GM12878 (cell line): ENCODE measurements around the gene HPRT1. TPM values are rescaled to one million over a fixed set of nuclear protein-coding genes. Genes with fewer than 3 reads are reported as not detected.

ENCODE experiments used
- ATAC-seq: fragments of 200-7000 bp; cut with Tn5 transposase; 3 replicates; pipeline ENCODE4 v1.9.1; 2020; ENCODE audit warnings: mild to moderate bottlenecking, moderate library complexity
- BruUV-seq: library from RNA; stranded (reverse); fragments of 400-500 nt; replicated peaks from 2 replicates; lab custom pipeline; 2021; lab: Mats Ljungman, UMichigan
- CTCF ChIA-PET: fragments of 300-600 bp; sonication (Branson Sonifier 250); formaldehyde crosslinking; extraction: SDS; loops from one replicate; lab custom pipeline; 2021; ENCODE audit warnings: inconsistent platforms; lab: Yijun Ruan, JAX
- POLR2A ChIA-PET: fragments of 350-600 bp; formaldehyde crosslinking; extraction: SDS; loops from one replicate; lab custom pipeline; 2021; ENCODE audit warnings: inconsistent platforms; lab: Charles Lee
- RAD21 ChIA-PET: fragments of 300-600 bp; sonication (Branson Sonifier 250); formaldehyde crosslinking; loops from one replicate; lab custom pipeline; 2023; ENCODE audit warnings: antibody characterized with exemption; ENCODE audit not compliant: unreplicated experiment; lab: Charles Lee
- SMC1A ChIA-PET: fragments of 300-600 bp; sonication (Branson Sonifier 250); formaldehyde crosslinking; loops from one replicate; lab custom pipeline; 2023; ENCODE audit not compliant: unreplicated experiment, uncharacterized antibody; lab: Charles Lee
- DNase-seq: peaks from one replicate; pipeline ENCODE4 v3.0.0-alpha.2; 2011; ENCODE audit warnings: low read depth, low spot score
- FAIRE-seq: peaks from 3 replicates; lab custom pipeline; 2011; peaks lifted over from hg19 to GRCh38; lab: Jason Lieb, UNC
- H2AFZ ChIP-seq: 2 replicates; pipeline ENCODE4 v1.6.0; 2011; ENCODE audit warnings: low read depth, low read length, control low read depth; ENCODE audit not compliant: control insufficient read depth
- H3K27ac ChIP-seq: 2 replicates; pipeline ENCODE4 v1.5.1; 2011; ENCODE audit warnings: control low read depth; ENCODE audit not compliant: control insufficient read depth, insufficient read depth
- H3K27me3 ChIP-seq, 2 experiments: replicated peaks in 1 of 2; 2 replicates each; pipeline versions ENCODE4 v1.6.0 to v1.6.1; 2011; ENCODE audit warnings: low read length in 1 of 2; ENCODE audit not compliant: control insufficient read depth in 2 of 2, insufficient read depth in 2 of 2
- H3K36me3 ChIP-seq, 2 experiments: 2 replicates each; pipeline ENCODE4 v1.5.1; 2011; ENCODE audit warnings: low read length in 1 of 2; ENCODE audit not compliant: control insufficient read depth in 2 of 2, insufficient read depth in 2 of 2
- H3K4me1 ChIP-seq: 2 replicates; pipeline ENCODE4 v1.6.1; 2011; ENCODE audit warnings: mild to moderate bottlenecking, low read length, moderate library complexity, mixed read lengths; ENCODE audit not compliant: control insufficient read depth, insufficient read depth
- H3K4me2 ChIP-seq: 2 replicates; pipeline ENCODE4 v1.6.0; 2011; ENCODE audit warnings: control low read depth; ENCODE audit not compliant: control insufficient read depth, insufficient read depth
- H3K4me3 ChIP-seq: fragments of 200-600 bp; sonication (generic); 2 replicates; pipeline ENCODE4 v1.5.1; 2016
- H3K79me2 ChIP-seq: 2 replicates; pipeline ENCODE4 v1.6.0; 2011; ENCODE audit warnings: low read length; ENCODE audit not compliant: control insufficient read depth, insufficient read depth
- H3K9ac ChIP-seq: 2 replicates; pipeline ENCODE4 v1.8.0; 2011; ENCODE audit warnings: low read length, control low read depth, mixed read lengths; ENCODE audit not compliant: control insufficient read depth, insufficient read depth
- H3K9me3 ChIP-seq: replicated peaks from 3 replicates; pipeline ENCODE4 v1.5.1; 2011; ENCODE audit warnings: mild to moderate bottlenecking, low read length; ENCODE audit not compliant: control insufficient read depth, insufficient read depth
- H4K20me1 ChIP-seq: 2 replicates; pipeline ENCODE4 v1.6.0; 2011; ENCODE audit not compliant: control insufficient read depth, insufficient read depth
- NR2C1 ChIP-seq: fragments of 450-650 bp; IDR thresholded peaks from 2 replicates; pipeline ENCODE4 v1.6.1; 2017; ENCODE audit warnings: antibody characterized with exemption, mild to moderate bottlenecking, moderate library complexity
- PAX8 ChIP-seq: fragments of 450-650 bp; IDR thresholded peaks from 2 replicates; pipeline ENCODE4 v1.6.1; 2017; ENCODE audit warnings: mild to moderate bottlenecking, moderate library complexity
- POLR2AphosphoS2 ChIP-seq: IDR thresholded peaks from 2 replicates; pipeline ENCODE4 v1.6.1; 2011; ENCODE audit warnings: low read depth, mild to moderate bottlenecking, low read length, improper control_type of control experiment, moderate library complexity
- SIN3A ChIP-seq: IDR thresholded peaks from 2 replicates; pipeline ENCODE4 v1.6.1; 2012; ENCODE audit warnings: low read depth, low read length, improper control_type of control experiment
- SMAD1 ChIP-seq: fragments of 450-650 bp; IDR thresholded peaks from 2 replicates; pipeline ENCODE4 v1.6.1; 2018; ENCODE audit warnings: mild to moderate bottlenecking, low read depth; ENCODE audit not compliant: partially characterized antibody
- ZNF217 ChIP-seq: fragments of 450-650 bp; IDR thresholded peaks from 2 replicates; pipeline ENCODE4 v1.6.1; 2017; ENCODE audit warnings: antibody characterized with exemption, mild to moderate bottlenecking
- WGBS: methylation state at CpG from one replicate; pipeline ENCODE4 v1.1.6; 2016; ENCODE audit warnings: low lambda C conversion rate; ENCODE audit not compliant: insufficient replicate concordance, insufficient coverage; ENCODE audit errors: missing lambda C conversion rate; 5-methylcytosine and 5-hydroxymethylcytosine counted together
- in situ Hi-C: fragments of 300-500 bp; cut with MboI; formaldehyde crosslinking; loops from 9 replicates; pipeline ENCODE4 v1.14.3; 2018; ENCODE audit warnings: mixed read lengths
- intact Hi-C: fragments of 100-400 bp; cut with micrococcal nuclease; formaldehyde crosslinking; loops from one replicate; pipeline ENCODE4 v1.14.2; 2022; ENCODE audit not compliant: unreplicated experiment
- polyA plus RNA-seq, 11 experiments: library from polyadenylated mRNA; depleted of rRNA in 4 of 11; unstranded in 6 of 11; stranded (reverse) in 5 of 11; fragments of >200 nt; fragmentation: Nextera tagmentation in 4 of 11; fragmentation: Illumina TruSeq in 1 of 11; extraction: Ambion mirVana in 4 of 11; extraction: Trizol in 1 of 11; gene quantifications; 1 replicate in 1 of 11; 2 replicates in 10 of 11; pipeline versions ENCODE4 v1.2.1 to v1.2.3, GENCODE V29; 2011 to 2016; ENCODE audit warnings: inconsistent platforms in 2 of 11, missing spikeins in 2 of 11, low read depth in 1 of 11
- total RNA-seq, 4 experiments: library from RNA; depleted of rRNA in 3 of 4; stranded (reverse); fragments of >200 nt in 3 of 4; fragmentation: Illumina TruSeq in 1 of 4; extraction: Trizol in 1 of 4; gene quantifications; 2 replicates each; pipeline versions ENCODE4 v1.2.1 to v1.2.3, GENCODE V29; 2013 to 2021
- TF ChIP-seq, protein P1 (sequence below): fragments of 150-350 bp; IDR thresholded peaks from 2 replicates; pipeline ENCODE4 v1.6.1; 2014; ENCODE audit warnings: mild to moderate bottlenecking, low read depth, low read length
- TF ChIP-seq, protein P2 (sequence below): fragments of 450-650 bp; IDR thresholded peaks from 2 replicates; pipeline ENCODE4 v1.6.1; 2018; ENCODE audit warnings: borderline replicate concordance, mild to moderate bottlenecking; ENCODE audit not compliant: partially characterized antibody

The HPRT1 gene
- total and polyA plus RNA-seq, 10 of the 15 experiments (the other 5 are each of a cell fraction or from before 2014, with no cell fraction given) = 19.3 to 161 (median 92.7) TPM

DNA sequence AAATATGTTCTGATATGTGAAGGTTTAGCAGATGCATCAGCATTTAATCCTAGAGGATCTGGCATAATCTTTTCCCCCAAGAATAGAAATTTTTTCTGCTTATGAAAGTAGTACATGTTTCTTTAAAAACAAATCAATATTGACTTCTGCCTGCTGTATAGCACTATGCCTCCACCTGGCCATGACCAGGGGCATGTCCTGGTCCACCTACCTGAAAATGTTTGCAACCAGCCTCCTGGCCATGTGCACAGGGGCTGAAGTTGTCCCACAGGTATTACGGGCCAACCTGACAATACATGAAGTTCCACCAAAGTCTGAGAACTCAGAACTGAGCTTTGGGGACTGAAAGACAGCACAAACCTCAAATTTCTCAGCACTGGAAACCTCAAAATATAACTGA is 10.0 kb downstream of the HPRT1 start:
- ATAC-seq (no peak), FAIRE-seq (no peak), DNase-seq (no peak)
- ChIA-PET POLR2A (no interaction called here), CTCF (interaction anchor here (1.0 kb wide), 1 partner anchor 14 kb away, joined by 5 read pairs; no protein-coding TSS in a partner anchor), SMC1A (interaction anchor here (1.7 kb wide), 1 partner anchor 8 kb away, joined by 6 read pairs; no protein-coding TSS in a partner anchor), RAD21 (no interaction called here)
- Histone ChIP-seq H3K4me2 (no peak overlapping the region), H3K4me3 (no peak overlapping the region), H4K20me1 (no peaks in the 10 kb centered on the region), H2AFZ (no peak overlapping the region), H3K36me3 (no peaks in the 10 kb centered on the region), H3K27ac (no peak overlapping the region), H3K79me2 (peaks cover 10% of the 10 kb centered on the region), H3K9ac (no peak overlapping the region), H3K9me3 (no peaks in the 10 kb centered on the region), H3K27me3 (no peaks in the 10 kb centered on the region), H3K4me1 (no peaks in the 10 kb centered on the region)
- WGBS = 60% methylated on average over 1 of the region's 1 CpG
- BruUV-seq = no TSS peak
- intact Hi-C loops = no loop called here
- TF ChIP-seq SIN3A (no peak), NR2C1 (no peak), ZNF217 (no peak), SMAD1 (no peak), POLR2AphosphoS2 (no peak), PAX8 (no peak)
- TF ChIP-seq, protein P1, sequence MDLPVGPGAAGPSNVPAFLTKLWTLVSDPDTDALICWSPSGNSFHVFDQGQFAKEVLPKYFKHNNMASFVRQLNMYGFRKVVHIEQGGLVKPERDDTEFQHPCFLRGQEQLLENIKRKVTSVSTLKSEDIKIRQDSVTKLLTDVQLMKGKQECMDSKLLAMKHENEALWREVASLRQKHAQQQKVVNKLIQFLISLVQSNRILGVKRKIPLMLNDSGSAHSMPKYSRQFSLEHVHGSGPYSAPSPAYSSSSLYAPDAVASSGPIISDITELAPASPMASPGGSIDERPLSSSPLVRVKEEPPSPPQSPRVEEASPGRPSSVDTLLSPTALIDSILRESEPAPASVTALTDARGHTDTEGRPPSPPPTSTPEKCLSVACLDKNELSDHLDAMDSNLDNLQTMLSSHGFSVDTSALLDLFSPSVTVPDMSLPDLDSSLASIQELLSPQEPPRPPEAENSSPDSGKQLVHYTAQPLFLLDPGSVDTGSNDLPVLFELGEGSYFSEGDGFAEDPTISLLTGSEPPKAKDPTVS = no peak
- TF ChIP-seq, protein P2, sequence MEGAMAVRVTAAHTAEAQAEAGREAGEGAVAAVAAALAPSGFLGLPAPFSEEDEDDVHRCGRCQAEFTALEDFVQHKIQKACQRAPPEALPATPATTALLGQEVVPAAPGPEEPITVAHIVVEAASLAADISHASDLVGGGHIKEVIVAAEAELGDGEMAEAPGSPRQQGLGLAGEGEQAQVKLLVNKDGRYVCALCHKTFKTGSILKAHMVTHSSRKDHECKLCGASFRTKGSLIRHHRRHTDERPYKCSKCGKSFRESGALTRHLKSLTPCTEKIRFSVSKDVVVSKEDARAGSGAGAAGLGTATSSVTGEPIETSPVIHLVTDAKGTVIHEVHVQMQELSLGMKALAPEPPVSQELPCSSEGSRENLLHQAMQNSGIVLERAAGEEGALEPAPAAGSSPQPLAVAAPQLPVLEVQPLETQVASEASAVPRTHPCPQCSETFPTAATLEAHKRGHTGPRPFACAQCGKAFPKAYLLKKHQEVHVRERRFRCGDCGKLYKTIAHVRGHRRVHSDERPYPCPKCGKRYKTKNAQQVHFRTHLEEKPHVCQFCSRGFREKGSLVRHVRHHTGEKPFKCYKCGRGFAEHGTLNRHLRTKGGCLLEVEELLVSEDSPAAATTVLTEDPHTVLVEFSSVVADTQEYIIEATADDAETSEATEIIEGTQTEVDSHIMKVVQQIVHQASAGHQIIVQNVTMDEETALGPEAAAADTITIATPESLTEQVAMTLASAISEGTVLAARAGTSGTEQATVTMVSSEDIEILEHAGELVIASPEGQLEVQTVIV = no peak
- in situ Hi-C loops = no loop called here
